SK-N-SH (cell line): ENCODE measurements around the gene PPME1. TPM values are rescaled to one million over a fixed set of nuclear protein-coding genes. Genes with fewer than 3 reads are reported as not detected.

Experiments used
- CTCF ChIA-PET: fragments of 300-600, 350-600 bp; formaldehyde crosslinking; extraction: SDS; loops from one replicate; lab custom pipeline; 2021; lab: Yijun Ruan, JAX
- POLR2A ChIA-PET: fragments of 350-600 bp; sonication (Branson Sonifier 250); formaldehyde crosslinking; extraction: SDS; loops from one replicate; lab custom pipeline; 2020; ENCODE audit warnings: antibody characterized with exemption, inconsistent platforms; lab: Yijun Ruan, JAX
- DNase-seq: peaks from one replicate; pipeline ENCODE4 v3.0.0; 2012
- H2AFZ ChIP-seq: fragments of 200-600 bp; sonication (generic); 2 replicates; pipeline ENCODE4 v1.8.1; 2016; ENCODE audit warnings: antibody characterized with exemption, mild to moderate bottlenecking, low read depth
- H3F3A ChIP-seq: fragments of 200-600 bp; sonication (generic); replicated peaks from 2 replicates; pipeline ENCODE3; 2016; ENCODE audit warnings: antibody characterized with exemption, mild to moderate bottlenecking; ENCODE audit not compliant: insufficient read depth
- H3K27ac ChIP-seq, 2 experiments: fragments of 200-500 bp in 1 of 2; fragments of 200-600 bp in 1 of 2; sonication (Bioruptor generic) in 1 of 2; sonication (generic), shearing (Covaris generic) in 1 of 2; 2 replicates each; pipeline versions ENCODE4 v1.5.1 to v1.6.1; 2014 to 2016; ENCODE audit warnings: low read depth in 2 of 2, inconsistent platforms in 1 of 2, low read length in 1 of 2, mild to moderate bottlenecking in 1 of 2, mixed read lengths in 1 of 2
- H3K27me3 ChIP-seq: fragments of 200-600 bp; sonication (generic), shearing (Covaris generic); 2 replicates; pipeline ENCODE4 v1.6.1; 2016; ENCODE audit warnings: mixed run types; ENCODE audit not compliant: insufficient read depth
- H3K36me3 ChIP-seq, 2 experiments: fragments of 200-500 bp in 1 of 2; fragments of 200-600 bp in 1 of 2; sonication (Bioruptor generic) in 1 of 2; sonication (generic) in 1 of 2; replicated peaks in 1 of 2; 2 replicates each; pipeline versions ENCODE3 to v1.5.1; 2014 to 2016; ENCODE audit warnings: low read length in 1 of 2, mild to moderate bottlenecking in 1 of 2; ENCODE audit not compliant: insufficient read depth in 2 of 2, control insufficient read depth in 1 of 2
- H3K4me1 ChIP-seq, 2 experiments: fragments of 200-500 bp in 1 of 2; fragments of 200-600 bp in 1 of 2; sonication (Bioruptor generic) in 1 of 2; sonication (generic), shearing (Covaris generic) in 1 of 2; 2 replicates each; pipeline versions ENCODE4 v1.5.1 to v1.6.1; 2014 to 2016; ENCODE audit warnings: low read depth in 1 of 2, low read length in 1 of 2, mixed run types in 1 of 2; ENCODE audit not compliant: insufficient read depth in 2 of 2, control insufficient read depth in 1 of 2
- H3K4me2 ChIP-seq: fragments of 200-600 bp; sonication (generic), shearing (Covaris generic); 2 replicates; pipeline ENCODE4 v1.6.1; 2017; ENCODE audit warnings: mixed run types
- H3K4me3 ChIP-seq, 2 experiments: fragments of 200-500 bp in 1 of 2; fragments of 200-600 bp in 1 of 2; sonication (Bioruptor generic) in 1 of 2; sonication (generic), shearing (Covaris generic) in 1 of 2; 2 replicates each; pipeline versions ENCODE4 v1.5.1 to v1.8.1; 2014 to 2016; ENCODE audit warnings: low read depth in 2 of 2, inconsistent platforms in 1 of 2, low read length in 1 of 2, mild to moderate bottlenecking in 1 of 2, mixed read lengths in 1 of 2, moderate library complexity in 1 of 2
- H3K79me2 ChIP-seq: fragments of 200-600 bp; sonication (generic); 2 replicates; pipeline ENCODE4 v1.8.1; 2017; ENCODE audit warnings: mild to moderate bottlenecking; ENCODE audit not compliant: insufficient read depth
- H3K9ac ChIP-seq: fragments of 200-600 bp; sonication (generic); 2 replicates; pipeline ENCODE4 v1.6.1; 2017; ENCODE audit warnings: mixed run types
- H3K9me2 ChIP-seq: fragments of 200-600 bp; sonication (generic); 2 replicates; pipeline ENCODE4 v1.6.1; 2017; ENCODE audit warnings: mixed run types
- H3K9me3 ChIP-seq: fragments of 200-600 bp; sonication (generic); 2 replicates; pipeline ENCODE4 v1.6.1; 2017; ENCODE audit warnings: mixed run types, mild to moderate bottlenecking, moderate library complexity
- H4K20me1 ChIP-seq: fragments of 200-600 bp; sonication (generic); 2 replicates; pipeline ENCODE4 v1.6.1; 2017; ENCODE audit warnings: mild to moderate bottlenecking, mixed run types; ENCODE audit not compliant: insufficient read depth
- CHD2 ChIP-seq: fragments of 150-350 bp; IDR thresholded peaks from 2 replicates; pipeline ENCODE4 v1.6.1; 2018; ENCODE audit warnings: low read length; ENCODE audit not compliant: partially characterized antibody
- EP300 ChIP-seq, 2 experiments: IDR thresholded peaks; 2 replicates each; pipeline versions ENCODE4 v1.4.0 to v1.6.1; 2012; ENCODE audit warnings: borderline replicate concordance in 1 of 2, low read depth in 1 of 2, low read length in 1 of 2
- EZH2phosphoT487 ChIP-seq: fragments of 200-600 bp; sonication (generic); IDR thresholded peaks from 2 replicates; pipeline ENCODE4 v1.6.1; 2017; ENCODE audit warnings: low read depth, mixed run types, mild to moderate bottlenecking, antibody characterized with exemption, moderate library complexity, borderline replicate concordance
- FOXJ3 ChIP-seq: sonication (generic); formaldehyde crosslinking; IDR thresholded peaks from 2 replicates; pipeline ENCODE4 v1.5.1; 2020; ENCODE audit warnings: mild to moderate bottlenecking, missing genetic modification reagents
- GABPA ChIP-seq: IDR thresholded peaks from 2 replicates; pipeline ENCODE4 v1.4.0; 2012; ENCODE audit warnings: low read depth, mild to moderate bottlenecking
- JUND ChIP-seq: IDR thresholded peaks from 2 replicates; pipeline ENCODE4 v1.4.0; 2012
- MEF2A ChIP-seq: IDR thresholded peaks from 2 replicates; pipeline ENCODE4 v1.4.0; 2012; ENCODE audit warnings: low read depth, borderline replicate concordance
- MXI1 ChIP-seq: IDR thresholded peaks from 2 replicates; pipeline ENCODE4 v1.6.1; 2012; ENCODE audit warnings: mild to moderate bottlenecking, low read depth, low read length, improper control_type of control experiment
- RCOR1 ChIP-seq: fragments of 150-350 bp; IDR thresholded peaks from 2 replicates; pipeline ENCODE4 v1.6.1; 2017; ENCODE audit warnings: antibody characterized with exemption, low read length
- RFX5 ChIP-seq: IDR thresholded peaks from 2 replicates; pipeline ENCODE4 v1.6.1; 2012; ENCODE audit warnings: mild to moderate bottlenecking, improper control_type of control experiment, low read length
- RXRA ChIP-seq: IDR thresholded peaks from 2 replicates; pipeline ENCODE4 v1.4.0; 2012; ENCODE audit warnings: low read depth, mild to moderate bottlenecking, borderline replicate concordance
- SIN3A ChIP-seq: IDR thresholded peaks from 2 replicates; pipeline ENCODE4 v1.6.1; 2012; ENCODE audit warnings: low read depth, mild to moderate bottlenecking, low read length, moderate library complexity, borderline replicate concordance
- SMC3 ChIP-seq: IDR thresholded peaks from 2 replicates; pipeline ENCODE4 v1.6.1; 2012; ENCODE audit warnings: low read depth, low read length, improper control_type of control experiment
- TCF12 ChIP-seq: IDR thresholded peaks from 2 replicates; pipeline ENCODE4 v1.4.0; 2012
- WGBS: methylation state at CpG from one replicate; pipeline ENCODE4 v1.1.6; 2017; ENCODE audit warnings: low lambda C conversion rate; 5-methylcytosine and 5-hydroxymethylcytosine counted together
- polyA plus RNA-seq, 3 experiments: library from polyadenylated mRNA; depleted of rRNA; stranded (reverse); fragments of >200 nt; gene quantifications; 2 replicates each; pipeline ENCODE4 v1.2.3, GENCODE V29; 2012
- TF ChIP-seq, protein P1 (sequence below): fragments of 150-350 bp; IDR thresholded peaks from 2 replicates; pipeline ENCODE4 v1.6.1; 2016; ENCODE audit warnings: mild to moderate bottlenecking, low read depth, low read length
- TF ChIP-seq, protein P2 (sequence below): IDR thresholded peaks from 2 replicates; pipeline ENCODE4; 2012
- TF ChIP-seq, protein P3 (sequence below): IDR thresholded peaks from 2 replicates; pipeline ENCODE4 v1.4.0; 2012; ENCODE audit warnings: low read depth, borderline replicate concordance
- TF ChIP-seq, protein P4 (sequence below): fragments of 200-600 bp; sonication (generic); IDR thresholded peaks from 2 replicates; pipeline ENCODE4 v1.6.1; 2017; ENCODE audit warnings: antibody characterized with exemption, mild to moderate bottlenecking, moderate library complexity
- TF ChIP-seq, protein P5 (sequence below): IDR thresholded peaks from 2 replicates; pipeline ENCODE4 v1.4.0; 2012; ENCODE audit warnings: low read depth, borderline replicate concordance

The PPME1 gene
- polyA plus RNA-seq, 1 of the 3 experiments (the other 2 are of a cell fraction), result 107 TPM

DNA sequence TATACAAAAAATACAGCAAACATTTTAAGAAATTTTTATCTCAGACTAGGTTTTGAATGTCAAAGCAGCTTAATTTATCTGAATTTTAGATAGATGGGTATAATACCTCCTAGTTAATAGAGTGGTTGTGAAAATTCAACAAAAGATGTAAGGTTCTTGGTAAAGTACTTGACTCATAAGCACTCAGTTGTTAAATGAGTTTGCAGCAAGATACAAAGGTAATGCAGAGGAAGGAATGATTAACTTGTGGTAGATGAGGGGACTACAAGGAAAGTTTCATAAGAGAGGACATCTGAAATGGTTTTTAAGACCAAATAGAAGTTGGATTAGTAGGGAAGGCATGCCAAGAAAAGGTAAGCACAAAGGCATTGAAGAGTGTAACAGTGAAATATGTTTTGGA, 37.4 kb downstream of the PPME1 start:
- TF ChIP-seq RXRA (no peak), FOXJ3 (CRISPR knock-in tag) (no peak), JUND (no peak)
- TF ChIP-seq, protein P1, sequence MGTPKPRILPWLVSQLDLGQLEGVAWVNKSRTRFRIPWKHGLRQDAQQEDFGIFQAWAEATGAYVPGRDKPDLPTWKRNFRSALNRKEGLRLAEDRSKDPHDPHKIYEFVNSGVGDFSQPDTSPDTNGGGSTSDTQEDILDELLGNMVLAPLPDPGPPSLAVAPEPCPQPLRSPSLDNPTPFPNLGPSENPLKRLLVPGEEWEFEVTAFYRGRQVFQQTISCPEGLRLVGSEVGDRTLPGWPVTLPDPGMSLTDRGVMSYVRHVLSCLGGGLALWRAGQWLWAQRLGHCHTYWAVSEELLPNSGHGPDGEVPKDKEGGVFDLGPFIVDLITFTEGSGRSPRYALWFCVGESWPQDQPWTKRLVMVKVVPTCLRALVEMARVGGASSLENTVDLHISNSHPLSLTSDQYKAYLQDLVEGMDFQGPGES, result no peak
- TF ChIP-seq, protein P2, sequence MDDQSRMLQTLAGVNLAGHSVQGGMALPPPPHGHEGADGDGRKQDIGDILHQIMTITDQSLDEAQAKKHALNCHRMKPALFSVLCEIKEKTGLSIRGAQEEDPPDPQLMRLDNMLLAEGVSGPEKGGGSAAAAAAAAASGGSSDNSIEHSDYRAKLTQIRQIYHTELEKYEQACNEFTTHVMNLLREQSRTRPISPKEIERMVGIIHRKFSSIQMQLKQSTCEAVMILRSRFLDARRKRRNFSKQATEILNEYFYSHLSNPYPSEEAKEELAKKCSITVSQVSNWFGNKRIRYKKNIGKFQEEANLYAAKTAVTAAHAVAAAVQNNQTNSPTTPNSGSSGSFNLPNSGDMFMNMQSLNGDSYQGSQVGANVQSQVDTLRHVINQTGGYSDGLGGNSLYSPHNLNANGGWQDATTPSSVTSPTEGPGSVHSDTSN, result no peak
- H3K36me3 ChIP-seq, result peaks cover 47 to 67% of the 10 kb centered on the region in 2 experiments
- H3K4me1 ChIP-seq, result peaks cover 0 to 2% of the 10 kb centered on the region in 2 experiments; a peak in 1 of 4 replicates
- no peaks in the 10 kb centered on the region for H3F3A ChIP-seq
- no peak overlapping the region for H2AFZ ChIP-seq
- no peak for DNase-seq
- H3K4me3 ChIP-seq, result no peak overlapping the region
- POLR2A ChIA-PET, result no interaction called here
- no peaks in the 10 kb centered on the region for H3K9me3 ChIP-seq
- H3K79me2 ChIP-seq, result no peaks in the 10 kb centered on the region
- H3K4me2 ChIP-seq, result no peak overlapping the region
- CTCF ChIA-PET, result interaction anchor here (1.2 to 1.3 kb wide), 2 partner anchors 13 to 26 kb away, joined by 3 to 4 read pairs; no protein-coding TSS in a partner anchor
- H3K27ac ChIP-seq, result no peak overlapping the region
- H3K27me3 ChIP-seq, result no peaks in the 10 kb centered on the region
- no peaks in the 10 kb centered on the region for H3K9me2 ChIP-seq
- no peak overlapping the region for H3K9ac ChIP-seq
- no peaks in the 10 kb centered on the region for H4K20me1 ChIP-seq

DNA sequence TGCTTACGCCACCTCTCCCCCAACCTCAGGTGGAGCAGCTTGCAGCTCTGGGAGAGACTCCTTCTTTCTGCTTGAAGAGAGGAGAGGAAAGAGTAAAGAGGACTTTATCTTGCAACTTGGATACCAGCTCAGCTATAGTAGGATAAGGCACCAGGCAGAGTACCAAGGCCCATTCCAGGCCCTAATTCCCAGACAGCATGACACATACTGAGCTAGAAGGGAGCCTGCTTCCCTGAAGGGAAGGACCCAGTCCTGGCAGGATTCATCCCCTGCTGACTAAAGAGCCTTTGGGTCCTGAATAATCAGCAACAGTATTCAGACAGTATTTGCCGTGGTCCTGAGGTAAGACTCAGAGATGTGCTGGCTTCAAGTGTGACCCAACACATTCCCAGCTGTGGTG, 41.4 kb downstream of the PPME1 start:
- H3K79me2 ChIP-seq, result no peaks in the 10 kb centered on the region
- H3K9me2 ChIP-seq, result no peaks in the 10 kb centered on the region
- no peaks in the 10 kb centered on the region for H4K20me1 ChIP-seq
- no peaks in the 10 kb centered on the region for H3K4me1 ChIP-seq
- CTCF ChIA-PET, result interaction anchor here (1.0 kb wide), 1 partner anchor 43 kb away, joined by 3 read pairs; no protein-coding TSS in a partner anchor
- no peaks in the 10 kb centered on the region for H3K9me3 ChIP-seq
- no peaks in the 10 kb centered on the region for H3K27me3 ChIP-seq
- POLR2A ChIA-PET, result no interaction called here
- H3K4me3 ChIP-seq, result no peak overlapping the region
- H3F3A ChIP-seq, result no peaks in the 10 kb centered on the region
- no peak overlapping the region for H3K27ac ChIP-seq
- H3K4me2 ChIP-seq, result no peak overlapping the region
- no peak overlapping the region for H2AFZ ChIP-seq
- H3K9ac ChIP-seq, result no peak overlapping the region
- DNase-seq, result no peak
- H3K36me3 ChIP-seq, result peaks cover 34 to 69% of the 10 kb centered on the region in 2 experiments
- WGBS, result 94% methylated on average over 2 of the region's 2 CpGs
- no peak for TF ChIP-seq MEF2A
- no peak for TF ChIP-seq RXRA
- no peak for TF ChIP-seq SMC3
- TF ChIP-seq RCOR1, result no peak
- TF ChIP-seq RFX5, result no peak
- TF ChIP-seq CHD2, result no peak
- no peak for TF ChIP-seq EZH2phosphoT487
- no peak for TF ChIP-seq SIN3A
- TF ChIP-seq EP300 (IDR thresholded peaks at IDR 0.05; ENCODE audit: borderline replicate concordance in 1 of 2, low read depth in 1 of 2, low read length in 1 of 2), result no peak
- TF ChIP-seq, protein P3, sequence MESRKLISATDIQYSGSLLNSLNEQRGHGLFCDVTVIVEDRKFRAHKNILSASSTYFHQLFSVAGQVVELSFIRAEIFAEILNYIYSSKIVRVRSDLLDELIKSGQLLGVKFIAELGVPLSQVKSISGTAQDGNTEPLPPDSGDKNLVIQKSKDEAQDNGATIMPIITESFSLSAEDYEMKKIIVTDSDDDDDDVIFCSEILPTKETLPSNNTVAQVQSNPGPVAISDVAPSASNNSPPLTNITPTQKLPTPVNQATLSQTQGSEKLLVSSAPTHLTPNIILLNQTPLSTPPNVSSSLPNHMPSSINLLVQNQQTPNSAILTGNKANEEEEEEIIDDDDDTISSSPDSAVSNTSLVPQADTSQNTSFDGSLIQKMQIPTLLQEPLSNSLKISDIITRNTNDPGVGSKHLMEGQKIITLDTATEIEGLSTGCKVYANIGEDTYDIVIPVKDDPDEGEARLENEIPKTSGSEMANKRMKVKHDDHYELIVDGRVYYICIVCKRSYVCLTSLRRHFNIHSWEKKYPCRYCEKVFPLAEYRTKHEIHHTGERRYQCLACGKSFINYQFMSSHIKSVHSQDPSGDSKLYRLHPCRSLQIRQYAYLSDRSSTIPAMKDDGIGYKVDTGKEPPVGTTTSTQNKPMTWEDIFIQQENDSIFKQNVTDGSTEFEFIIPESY, result no peak
- no peak for TF ChIP-seq TCF12
- TF ChIP-seq GABPA, result no peak
- TF ChIP-seq, protein P4, sequence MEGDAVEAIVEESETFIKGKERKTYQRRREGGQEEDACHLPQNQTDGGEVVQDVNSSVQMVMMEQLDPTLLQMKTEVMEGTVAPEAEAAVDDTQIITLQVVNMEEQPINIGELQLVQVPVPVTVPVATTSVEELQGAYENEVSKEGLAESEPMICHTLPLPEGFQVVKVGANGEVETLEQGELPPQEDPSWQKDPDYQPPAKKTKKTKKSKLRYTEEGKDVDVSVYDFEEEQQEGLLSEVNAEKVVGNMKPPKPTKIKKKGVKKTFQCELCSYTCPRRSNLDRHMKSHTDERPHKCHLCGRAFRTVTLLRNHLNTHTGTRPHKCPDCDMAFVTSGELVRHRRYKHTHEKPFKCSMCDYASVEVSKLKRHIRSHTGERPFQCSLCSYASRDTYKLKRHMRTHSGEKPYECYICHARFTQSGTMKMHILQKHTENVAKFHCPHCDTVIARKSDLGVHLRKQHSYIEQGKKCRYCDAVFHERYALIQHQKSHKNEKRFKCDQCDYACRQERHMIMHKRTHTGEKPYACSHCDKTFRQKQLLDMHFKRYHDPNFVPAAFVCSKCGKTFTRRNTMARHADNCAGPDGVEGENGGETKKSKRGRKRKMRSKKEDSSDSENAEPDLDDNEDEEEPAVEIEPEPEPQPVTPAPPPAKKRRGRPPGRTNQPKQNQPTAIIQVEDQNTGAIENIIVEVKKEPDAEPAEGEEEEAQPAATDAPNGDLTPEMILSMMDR, result no peak
- TF ChIP-seq, protein P5, sequence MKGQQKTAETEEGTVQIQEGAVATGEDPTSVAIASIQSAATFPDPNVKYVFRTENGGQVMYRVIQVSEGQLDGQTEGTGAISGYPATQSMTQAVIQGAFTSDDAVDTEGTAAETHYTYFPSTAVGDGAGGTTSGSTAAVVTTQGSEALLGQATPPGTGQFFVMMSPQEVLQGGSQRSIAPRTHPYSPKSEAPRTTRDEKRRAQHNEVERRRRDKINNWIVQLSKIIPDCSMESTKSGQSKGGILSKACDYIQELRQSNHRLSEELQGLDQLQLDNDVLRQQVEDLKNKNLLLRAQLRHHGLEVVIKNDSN, result no peak
- TF ChIP-seq MXI1, result no peak
